Kidney (tissue), 14 donors: ENCODE measurements around the gene ZMPSTE24. TPM values are rescaled to one million over a fixed set of nuclear protein-coding genes. Genes with fewer than 3 reads are reported as not detected.

ENCODE experiments used
- DNase-seq, 5 donors: peaks; one replicate each; pipeline ENCODE4 v3.0.0-alpha.2; 2013 to 2020
- FAIRE-seq: peaks from 2 replicates; lab custom pipeline; 2012; peaks lifted over from hg19 to GRCh38; lab: Jason Lieb, UNC
- H3K27ac ChIP-seq, 2 donors: one replicate each; pipeline ENCODE4 v1.7.0; 2013; ENCODE audit warnings: low read depth in 2 of 2, low read length in 2 of 2, inconsistent platforms in 1 of 2
- H3K27me3 ChIP-seq: one replicate; pipeline ENCODE4 v1.7.1; 2013; ENCODE audit warnings: low read length, inconsistent platforms; ENCODE audit not compliant: control insufficient read depth, insufficient read depth
- H3K36me3 ChIP-seq, 3 donors: one replicate each; pipeline versions ENCODE4 v1.7.0 to v1.7.1; 2013; ENCODE audit warnings: low read length in 3 of 3, control low read depth in 1 of 3, inconsistent platforms in 1 of 3; ENCODE audit not compliant: insufficient read depth in 3 of 3, control insufficient read depth in 2 of 3
- H3K4me1 ChIP-seq, 3 donors: one replicate each; pipeline versions ENCODE4 v1.7.0 to v1.7.1; 2013; ENCODE audit warnings: low read length in 3 of 3, inconsistent platforms in 1 of 3, low read depth in 1 of 3; ENCODE audit not compliant: control insufficient read depth in 2 of 3, insufficient read depth in 2 of 3
- H3K4me3 ChIP-seq, 3 donors: one replicate each; pipeline versions ENCODE4 v1.7.0 to v1.8.1; 2013; ENCODE audit warnings: low read length in 3 of 3, control low read depth in 1 of 3, inconsistent platforms in 1 of 3
- H3K9ac ChIP-seq, 3 donors: one replicate each; pipeline versions ENCODE4 v1.7.0 to v1.7.1; 2013; ENCODE audit warnings: low read length in 3 of 3, control low read depth in 1 of 3, inconsistent platforms in 1 of 3
- H3K9me3 ChIP-seq, 3 donors: one replicate each; pipeline versions ENCODE4 v1.7.0 to v1.7.1; 2013; ENCODE audit warnings: low read length in 3 of 3, control low read depth in 1 of 3, inconsistent platforms in 1 of 3; ENCODE audit not compliant: control insufficient read depth in 2 of 3, insufficient read depth in 1 of 3
- intact Hi-C: fragments of 100-400 bp; cut with DNase I; formaldehyde crosslinking; loops from one replicate; pipeline ENCODE4 v1.11.1; 2022
- polyA plus RNA-seq: library from polyadenylated mRNA; stranded (reverse); fragments of 350-450 nt; fragmentation: Illumina TruSeq; extraction: RNeasy Lipid Tissue Mini Kit (QIAGEN cat#74804); gene quantifications from one replicate; pipeline ENCODE4 v1.2.3, GENCODE V29; 2014; ENCODE audit warnings: low read depth, low replicate concordance; ENCODE audit not compliant: insufficient read depth
- total RNA-seq: library from RNA; stranded (reverse); fragmentation: NEBNext Ultra II Directional; extraction: Animal tissue kit (Norgen Biotek cat#: 25700); gene quantifications from one replicate; pipeline ENCODE4 v1.2.1, GENCODE V29; 2021
- TF ChIP-seq, protein P1 (sequence below): IDR thresholded peaks from 3 replicates; pipeline ENCODE4 v1.5.1; 2012; ENCODE audit warnings: mild to moderate bottlenecking, moderate library complexity, borderline replicate concordance; ENCODE audit not compliant: insufficient read depth; ENCODE audit errors: extremely low read depth
- donor health status: control.
- donor health status: control.
- donor health status: control.
- donor health status: control.
- donor health status: control.
- donor health status: DM: yes; HTN: yes; CAD: no.
- donor health status: Normal renal cell carcinoma (clear cell type).

ZMPSTE24 gene
- total and polyA plus RNA-seq, 2 donors from 2014 or later: 31.2 to 42.6 TPM

DNA sequence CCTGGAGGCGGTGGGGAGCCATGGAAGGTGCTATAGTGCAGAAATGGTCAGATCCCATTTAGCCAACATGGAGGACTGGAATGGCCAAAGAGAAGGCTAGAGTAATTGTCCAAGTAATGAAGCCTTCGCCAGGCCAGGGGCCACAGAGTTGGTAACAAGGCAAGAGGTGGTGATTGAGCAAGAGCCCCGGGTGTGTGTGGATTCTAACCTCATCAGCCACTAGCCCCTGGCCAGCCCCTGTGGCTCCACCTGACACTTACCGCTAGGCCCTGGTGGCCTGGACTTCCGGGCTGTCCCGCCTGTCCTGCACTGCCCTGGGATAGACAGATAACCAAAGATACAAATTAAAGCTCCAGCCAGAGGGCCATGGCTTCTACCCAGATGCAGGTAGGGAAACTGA, 49.1 kb downstream of the ZMPSTE24 start:
- Histone ChIP-seq H3K36me3 (peaks cover 0 to 2% (median 0%) of the 10 kb centered on the region in 3 donors), H3K27ac (no peak overlapping the region), H3K4me3 (no peak overlapping the region), H3K4me1 (peaks cover 0 to 2% (median 0%) of the 10 kb centered on the region in 3 donors), H3K9me3 (no peaks in the 10 kb centered on the region), H3K9ac (no peak overlapping the region), H3K27me3 (no peaks in the 10 kb centered on the region)
- DNase-seq (no peak), FAIRE-seq (no peak)
- intact Hi-C loops: no loop called here
- TF ChIP-seq, protein P1, sequence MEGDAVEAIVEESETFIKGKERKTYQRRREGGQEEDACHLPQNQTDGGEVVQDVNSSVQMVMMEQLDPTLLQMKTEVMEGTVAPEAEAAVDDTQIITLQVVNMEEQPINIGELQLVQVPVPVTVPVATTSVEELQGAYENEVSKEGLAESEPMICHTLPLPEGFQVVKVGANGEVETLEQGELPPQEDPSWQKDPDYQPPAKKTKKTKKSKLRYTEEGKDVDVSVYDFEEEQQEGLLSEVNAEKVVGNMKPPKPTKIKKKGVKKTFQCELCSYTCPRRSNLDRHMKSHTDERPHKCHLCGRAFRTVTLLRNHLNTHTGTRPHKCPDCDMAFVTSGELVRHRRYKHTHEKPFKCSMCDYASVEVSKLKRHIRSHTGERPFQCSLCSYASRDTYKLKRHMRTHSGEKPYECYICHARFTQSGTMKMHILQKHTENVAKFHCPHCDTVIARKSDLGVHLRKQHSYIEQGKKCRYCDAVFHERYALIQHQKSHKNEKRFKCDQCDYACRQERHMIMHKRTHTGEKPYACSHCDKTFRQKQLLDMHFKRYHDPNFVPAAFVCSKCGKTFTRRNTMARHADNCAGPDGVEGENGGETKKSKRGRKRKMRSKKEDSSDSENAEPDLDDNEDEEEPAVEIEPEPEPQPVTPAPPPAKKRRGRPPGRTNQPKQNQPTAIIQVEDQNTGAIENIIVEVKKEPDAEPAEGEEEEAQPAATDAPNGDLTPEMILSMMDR: no peak

DNA sequence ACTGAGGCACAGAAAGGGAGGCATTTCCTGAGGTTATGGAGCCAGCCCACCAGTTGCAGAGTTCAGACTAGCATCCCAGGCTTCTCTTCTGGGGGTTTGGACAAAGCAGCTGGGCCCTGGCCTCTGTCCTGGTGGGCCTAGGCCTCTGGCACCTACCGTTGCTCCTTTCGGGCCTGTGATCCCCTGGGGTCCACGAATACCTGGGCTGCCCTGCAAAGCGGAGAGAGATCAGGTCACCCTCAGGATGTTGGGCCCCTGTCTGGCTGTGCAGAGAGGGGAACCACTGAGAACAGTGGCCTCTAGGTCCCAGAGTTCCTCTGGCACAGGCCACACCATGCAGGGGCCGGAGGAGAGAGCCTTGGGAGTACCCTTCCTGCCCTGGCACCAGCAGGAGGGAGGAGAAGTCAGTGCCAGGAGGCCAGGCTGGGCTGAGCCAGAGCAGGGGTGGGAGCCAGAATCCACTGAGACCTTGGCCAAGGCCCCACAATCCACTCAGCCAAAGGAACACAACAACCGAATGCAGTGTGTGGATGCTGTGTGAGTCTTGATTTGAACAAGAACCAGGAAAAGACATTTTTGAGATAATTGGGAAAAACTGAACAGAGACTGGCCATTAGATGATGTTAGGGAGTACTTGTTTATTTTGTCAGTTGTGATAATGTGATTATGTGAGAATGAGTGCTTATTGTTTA, 50.1 kb downstream of the ZMPSTE24 start:
- H3K27ac ChIP-seq: no peak overlapping the region
- no peak for DNase-seq
- peaks cover 0 to 2% (median 0%) of the 10 kb centered on the region in 3 donors for H3K4me1 ChIP-seq
- no peak for FAIRE-seq
- H3K4me3 ChIP-seq: no peak overlapping the region
- H3K27me3 ChIP-seq: no peaks in the 10 kb centered on the region
- H3K9me3 ChIP-seq: no peaks in the 10 kb centered on the region
- TF ChIP-seq, protein P1: no peak
- peaks cover 0 to 2% (median 0%) of the 10 kb centered on the region in 3 donors for H3K36me3 ChIP-seq
- intact Hi-C loops: no loop called here
- no peak overlapping the region for H3K9ac ChIP-seq

DNA sequence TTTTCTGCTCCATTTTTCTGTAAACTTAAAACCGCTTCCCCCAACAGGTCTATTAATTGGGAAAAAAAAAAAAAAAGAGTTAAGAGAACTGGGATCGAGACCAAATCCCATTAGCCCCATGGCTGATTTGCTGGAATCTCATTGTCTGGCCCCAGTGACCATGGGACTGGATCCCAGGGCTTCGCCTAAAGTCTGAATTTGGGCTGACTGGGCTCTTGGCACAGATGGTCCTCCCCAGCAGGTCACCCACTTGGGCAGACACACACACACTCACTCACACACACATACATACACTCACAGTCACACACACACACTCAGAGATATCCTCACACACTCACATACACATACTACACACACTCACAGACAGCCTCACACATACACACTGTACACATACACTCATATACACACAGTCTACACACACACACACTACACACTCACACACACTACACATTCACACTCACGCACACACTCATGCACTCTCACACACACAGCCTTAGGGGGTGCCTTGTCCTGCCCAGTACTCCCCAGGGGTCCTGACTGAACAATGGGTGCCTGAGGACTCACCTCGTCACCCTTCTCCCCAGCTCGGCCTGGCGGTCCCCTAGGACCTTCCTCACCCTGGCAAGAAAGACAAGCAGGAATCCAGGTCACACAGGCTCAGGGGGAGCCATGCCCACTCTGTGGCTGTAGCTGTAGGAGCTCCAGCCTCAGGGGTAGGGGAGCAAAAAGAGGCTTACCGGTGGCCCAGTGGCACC, 51.5 kb downstream of the ZMPSTE24 start:
- intact Hi-C loops: no loop called here
- H3K36me3 ChIP-seq: peaks cover 0 to 2% (median 0%) of the 10 kb centered on the region in 3 donors
- no peaks in the 10 kb centered on the region for H3K27me3 ChIP-seq
- no peak for FAIRE-seq
- no peaks in the 10 kb centered on the region for H3K9me3 ChIP-seq
- peaks cover 0 to 2% (median 0%) of the 10 kb centered on the region in 3 donors for H3K4me1 ChIP-seq
- DNase-seq: peak in 2 of 5 donors; percentile 17 to 59
- no peak overlapping the region for H3K4me3 ChIP-seq
- no peak overlapping the region for H3K9ac ChIP-seq
- H3K27ac ChIP-seq: no peak overlapping the region
- TF ChIP-seq, protein P1: no peak
